Cardiac fibroblast (primary cell): ENCODE results near the gene AKAP6.

Source experiments
- DNase-seq, 2 donors: peaks; one replicate each; pipeline versions ENCODE4 v3.0.0 to v3.0.0-alpha.2; 2010; ENCODE audit warnings: low read depth in 2 of 2
- H3K4me3 ChIP-seq, 2 donors: replicated peaks in 1 of 2; 1 replicate in 1 of 2; 2 replicates in 1 of 2; pipeline ENCODE4 v1.5.1; 2011; ENCODE audit warnings: low read depth in 2 of 2, low read length in 2 of 2, mild to moderate bottlenecking in 2 of 2, moderate library complexity in 1 of 2
- CTCF ChIP-seq: IDR thresholded peaks from one replicate; pipeline ENCODE4 v1.5.1; 2011; ENCODE audit warnings: low read depth, mild to moderate bottlenecking, low read length, inconsistent platforms

AKAP6 gene

GRCh38 chr14:32545095-32545494, 216.0 kb downstream of the AKAP6 start:
- TF ChIP-seq CTCF = no peak
- no peak overlapping the region for H3K4me3 ChIP-seq
- DNase-seq = peak in 1 of 2 donors; percentile 22

DNA sequence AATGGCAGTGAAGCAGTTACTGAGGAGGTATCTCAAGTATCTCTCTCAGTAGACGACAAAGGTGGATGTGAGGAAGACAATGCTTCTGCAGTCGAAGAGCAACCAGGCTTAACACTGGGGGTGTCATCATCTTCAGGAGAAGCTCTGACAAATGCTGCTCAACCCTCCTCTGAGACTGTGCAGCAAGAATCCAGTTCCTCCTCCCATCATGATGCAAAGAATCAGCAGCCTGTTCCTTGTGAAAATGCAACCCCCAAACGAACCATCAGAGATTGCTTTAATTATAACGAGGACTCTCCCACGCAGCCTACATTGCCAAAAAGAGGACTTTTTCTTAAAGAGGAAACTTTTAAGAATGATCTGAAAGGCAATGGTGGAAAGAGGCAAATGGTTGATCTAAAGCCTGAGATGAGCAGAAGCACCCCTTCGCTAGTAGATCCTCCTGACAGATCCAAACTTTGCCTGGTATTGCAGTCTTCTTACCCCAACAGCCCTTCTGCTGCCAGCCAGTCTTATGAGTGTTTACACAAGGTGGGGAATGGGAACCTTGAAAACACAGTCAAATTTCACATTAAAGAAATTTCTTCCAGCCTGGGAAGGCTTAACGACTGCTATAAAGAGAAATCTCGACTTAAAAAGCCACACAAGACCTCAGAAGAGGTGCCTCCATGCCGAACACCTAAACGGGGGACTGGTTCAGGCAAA, 216.6 kb downstream of the AKAP6 start:
- H3K4me3 ChIP-seq = no peak overlapping the region
- DNase-seq = no peak
- no peak for TF ChIP-seq CTCF

GRCh38 chr14:32546246-32546645, 217.1 kb downstream of the AKAP6 start:
- TF ChIP-seq CTCF = no peak
- no peak overlapping the region for H3K4me3 ChIP-seq
- DNase-seq = no peak

GRCh38 chr14:32552766-32553165, 223.7 kb downstream of the AKAP6 start:
- no peak overlapping the region for H3K4me3 ChIP-seq
- TF ChIP-seq CTCF = no peak
- no peak for DNase-seq

DNA sequence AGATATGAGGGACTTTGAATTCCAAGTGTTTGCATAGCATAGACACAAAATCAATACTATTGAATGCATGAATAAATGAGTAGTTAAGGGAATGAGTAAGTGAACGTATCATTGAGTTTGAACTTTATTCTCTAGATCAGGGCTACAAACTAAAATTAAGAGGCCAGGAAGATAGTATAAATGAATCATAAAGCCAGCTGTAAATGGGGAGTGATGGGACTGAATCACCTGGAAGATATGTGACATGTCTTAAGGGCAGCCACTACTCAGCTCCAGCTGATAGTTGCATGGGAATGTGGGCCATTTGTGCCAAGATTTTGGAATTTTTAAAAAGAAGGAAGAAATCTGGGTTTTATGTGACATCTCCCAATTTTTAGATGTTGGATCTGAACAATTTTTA, 229.9 kb downstream of the AKAP6 start:
- no peak overlapping the region for H3K4me3 ChIP-seq
- no peak for TF ChIP-seq CTCF
- peak in 1 of 2 donors; percentile 20 for DNase-seq

GRCh38 chr14:32559590-32559989, 230.5 kb downstream of the AKAP6 start:
- no peak for TF ChIP-seq CTCF
- no peak overlapping the region for H3K4me3 ChIP-seq
- DNase-seq = peak; percentile 20 to 62
